Measurements from ENCODE around the gene PMEPA1.

DNA sequence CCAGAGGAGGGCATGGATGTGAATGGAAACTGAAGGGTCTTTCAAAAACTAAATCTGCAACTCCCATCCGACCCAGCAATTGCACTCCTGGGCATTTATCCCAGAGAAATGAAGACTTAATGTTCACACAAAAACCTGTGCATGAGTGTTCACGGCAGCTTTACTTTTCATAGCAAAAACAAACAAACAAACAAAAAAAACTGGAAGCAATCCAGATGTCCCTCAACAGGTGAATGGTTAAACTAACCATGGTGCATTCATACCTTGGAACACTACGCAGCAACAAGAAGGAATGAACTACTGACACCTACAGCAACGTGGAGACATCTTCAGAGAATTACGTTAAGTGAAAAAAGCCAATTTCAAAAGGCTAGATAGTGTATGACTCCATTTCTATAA, 32.2 kb downstream of the PMEPA1 start:
- TF ChIP-seq, protein P1, sequence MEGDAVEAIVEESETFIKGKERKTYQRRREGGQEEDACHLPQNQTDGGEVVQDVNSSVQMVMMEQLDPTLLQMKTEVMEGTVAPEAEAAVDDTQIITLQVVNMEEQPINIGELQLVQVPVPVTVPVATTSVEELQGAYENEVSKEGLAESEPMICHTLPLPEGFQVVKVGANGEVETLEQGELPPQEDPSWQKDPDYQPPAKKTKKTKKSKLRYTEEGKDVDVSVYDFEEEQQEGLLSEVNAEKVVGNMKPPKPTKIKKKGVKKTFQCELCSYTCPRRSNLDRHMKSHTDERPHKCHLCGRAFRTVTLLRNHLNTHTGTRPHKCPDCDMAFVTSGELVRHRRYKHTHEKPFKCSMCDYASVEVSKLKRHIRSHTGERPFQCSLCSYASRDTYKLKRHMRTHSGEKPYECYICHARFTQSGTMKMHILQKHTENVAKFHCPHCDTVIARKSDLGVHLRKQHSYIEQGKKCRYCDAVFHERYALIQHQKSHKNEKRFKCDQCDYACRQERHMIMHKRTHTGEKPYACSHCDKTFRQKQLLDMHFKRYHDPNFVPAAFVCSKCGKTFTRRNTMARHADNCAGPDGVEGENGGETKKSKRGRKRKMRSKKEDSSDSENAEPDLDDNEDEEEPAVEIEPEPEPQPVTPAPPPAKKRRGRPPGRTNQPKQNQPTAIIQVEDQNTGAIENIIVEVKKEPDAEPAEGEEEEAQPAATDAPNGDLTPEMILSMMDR (IDR thresholded peaks at IDR 0.05) = no peak
- no peak for TF ChIP-seq POLR2A (IDR thresholded peaks at IDR 0.05)

Data from Peyer's patch (tissue), 4 donors.